ENCODE measurements around the gene COPS9.

Gene COPS9

GRCh38 chr2:240147382-240147781 is 11.3 kb upstream of the COPS9 start:
- DNase-seq: no peak

- no peak for DNase-seq
Measured at GRCh38 chr2:240146627-240147278, 10.6 kb upstream of the COPS9 start.

GRCh38 chr2:240146141-240146561 is 10.0 kb upstream of the COPS9 start:
- DNase-seq: no peak

- no peak for DNase-seq
Measured at GRCh38 chr2:240145461-240145860, 9.4 kb upstream of the COPS9 start.

- DNase-seq: no peak
Measured at GRCh38 chr2:240144649-240145261, 8.7 kb upstream of the COPS9 start.

GRCh38 chr2:240143801-240144648 is 7.9 kb upstream of the COPS9 start:
- no peak for DNase-seq

- DNase-seq: no peak
Measured at GRCh38 chr2:240143276-240143675, 7.2 kb upstream of the COPS9 start.

- no peak for DNase-seq
Measured at GRCh38 chr2:240142859-240143258, 6.8 kb upstream of the COPS9 start.

GRCh38 chr2:240142256-240142775 is 6.2 kb upstream of the COPS9 start:
- DNase-seq: no peak

- no peak for DNase-seq
Measured at GRCh38 chr2:240141736-240142135, 5.6 kb upstream of the COPS9 start.

GRCh38 chr2:240140920-240141319 is 4.8 kb upstream of the COPS9 start:
- DNase-seq: no peak

- DNase-seq: peak; percentile 16
Measured at GRCh38 chr2:240140511-240140910, 4.4 kb upstream of the COPS9 start, which contains the start of gene OTOS. Gene OTOS, minus strand, starts transcription at chr2:240140658. Its CDS starts 332 bp downstream, at chr2:240140326.

GRCh38 chr2:240139666-240140393 is 3.7 kb upstream of the COPS9 start:
- no peak for DNase-seq

- DNase-seq: no peak
Measured at GRCh38 chr2:240139011-240139441, 2.9 kb upstream of the COPS9 start.

GRCh38 chr2:240138254-240138984 is 2.3 kb upstream of the COPS9 start:
- DNase-seq: no peak

- no peak for DNase-seq
Measured at GRCh38 chr2:240137596-240138253, 1.6 kb upstream of the COPS9 start.

- DNase-seq: no peak
Measured at GRCh38 chr2:240136671-240137292, 677 bp upstream of the COPS9 start.

GRCh38 chr2:240135706-240136012 is 446 bp downstream of the COPS9 start:
- DNase-seq: no peak

GRCh38 chr2:240134956-240135520 is 1.1 kb downstream of the COPS9 start:
- no peak for DNase-seq

GRCh38 chr2:240134466-240134865 is 1.6 kb downstream of the COPS9 start:
- no peak for DNase-seq

- no peak for DNase-seq
Measured at GRCh38 chr2:240133401-240133800, 2.7 kb downstream of the COPS9 start.
